DMS79 treated with DMSO at 0.1 percent for 48 hours (cell line): ENCODE measurements around the gene GRAMD4.
"Not testable (repeated sequence)": the region's sequence is repeated elsewhere in the genome, so short reads cannot be mapped to it uniquely, and the experiment has no call there.

Experiments used
- DNase-seq: peaks from one replicate; lab custom pipeline; 2025; lab: John Stamatoyannopoulos, UW

Gene GRAMD4

GRCh38 chr22:46619240-46619829 lies 851 bp upstream of the GRAMD4 start:
- no peak for DNase-seq

GRCh38 chr22:46620588-46621242 lies 529 bp downstream of the GRAMD4 start:
- DNase-seq = no peak

GRCh38 chr22:46621243-46621930 lies 1.2 kb downstream of the GRAMD4 start:
- not testable (repeated sequence) for DNase-seq

- peak; percentile 56 for DNase-seq
These were observed 1.9 kb downstream of the GRAMD4 start for GRCh38 chr22:46622081-46622521.

- no peak for DNase-seq
These were observed 5.1 kb downstream of the GRAMD4 start for GRCh38 chr22:46625113-46625842.

- DNase-seq = no peak
These were observed 5.7 kb downstream of the GRAMD4 start for GRCh38 chr22:46625843-46626349.

- no peak for DNase-seq
These were observed 6.2 kb downstream of the GRAMD4 start for GRCh38 chr22:46626356-46626755.

- DNase-seq = no peak
These were observed 7.0 kb downstream of the GRAMD4 start for GRCh38 chr22:46626911-46627805.

GRCh38 chr22:46627806-46628482 lies 7.8 kb downstream of the GRAMD4 start:
- DNase-seq = no peak

- DNase-seq = no peak
These were observed 8.6 kb downstream of the GRAMD4 start for GRCh38 chr22:46628756-46629155.

- DNase-seq = no peak
These were observed 9.1 kb downstream of the GRAMD4 start for GRCh38 chr22:46629291-46629690.

GRCh38 chr22:46631113-46631512 lies 10.9 kb downstream of the GRAMD4 start:
- DNase-seq = no peak

GRCh38 chr22:46632646-46633249 lies 12.6 kb downstream of the GRAMD4 start:
- DNase-seq = no peak

GRCh38 chr22:46633334-46633890 lies 13.2 kb downstream of the GRAMD4 start:
- DNase-seq = no peak

- DNase-seq = peak; percentile 6
These were observed 14.0 kb downstream of the GRAMD4 start for GRCh38 chr22:46634011-46634699.

- not testable (repeated sequence) for DNase-seq
These were observed 14.9 kb downstream of the GRAMD4 start for GRCh38 chr22:46634973-46635685.

- DNase-seq = no peak
These were observed 15.6 kb downstream of the GRAMD4 start for GRCh38 chr22:46635756-46636155.

- no peak for DNase-seq
These were observed 16.2 kb downstream of the GRAMD4 start for GRCh38 chr22:46636221-46637002.
